CD4-positive, alpha-beta T cell treated with Interleukin-17A for 1 hour (primary cell): ENCODE results near the gene LCN12.

Source experiments
- DNase-seq: peaks from one replicate; pipeline ENCODE4 v3.0.0-alpha.2; 2020

The LCN12 gene

DNA sequence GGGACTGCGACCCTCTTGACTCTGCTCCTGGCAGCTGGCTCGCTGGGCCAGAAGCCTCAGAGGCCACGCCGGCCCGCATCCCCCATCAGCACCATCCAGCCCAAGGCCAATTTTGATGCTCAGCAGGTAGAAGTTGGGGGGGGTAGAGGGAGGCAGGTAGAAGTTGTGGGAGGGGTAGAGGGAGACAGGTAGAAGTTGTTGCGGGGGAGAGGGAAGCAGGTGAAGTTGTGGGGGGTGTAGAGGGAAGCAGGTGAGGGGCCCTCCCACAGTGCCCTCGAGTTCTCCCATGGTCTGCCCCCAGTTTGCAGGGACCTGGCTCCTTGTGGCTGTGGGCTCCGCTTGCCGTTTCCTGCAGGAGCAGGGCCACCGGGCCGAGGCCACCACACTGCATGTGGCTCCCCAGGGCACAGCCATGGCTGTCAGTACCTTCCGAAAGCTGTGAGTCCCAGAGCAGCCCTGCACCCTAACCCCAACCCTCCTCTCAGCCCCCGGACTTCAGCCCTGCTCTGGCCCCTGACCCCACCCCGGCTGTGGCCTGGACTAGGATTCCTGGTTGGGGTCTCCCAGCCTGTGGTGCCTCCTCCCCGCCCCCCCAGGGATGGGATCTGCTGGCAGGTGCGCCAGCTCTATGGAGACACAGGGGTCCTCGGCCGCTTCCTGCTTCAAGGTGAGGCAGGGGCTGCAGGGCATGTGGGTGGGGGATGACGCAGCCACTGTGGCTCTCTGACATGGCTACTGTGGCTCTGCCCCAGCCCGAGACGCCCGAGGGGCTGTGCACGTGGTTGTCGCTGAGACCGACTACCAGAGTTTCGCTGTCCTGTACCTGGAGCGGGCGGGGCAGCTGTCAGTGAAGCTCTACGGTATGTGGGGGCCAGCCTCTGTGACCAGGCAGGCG is 6.5 kb upstream of the LCN12 start:
- DNase-seq = no peak

DNA sequence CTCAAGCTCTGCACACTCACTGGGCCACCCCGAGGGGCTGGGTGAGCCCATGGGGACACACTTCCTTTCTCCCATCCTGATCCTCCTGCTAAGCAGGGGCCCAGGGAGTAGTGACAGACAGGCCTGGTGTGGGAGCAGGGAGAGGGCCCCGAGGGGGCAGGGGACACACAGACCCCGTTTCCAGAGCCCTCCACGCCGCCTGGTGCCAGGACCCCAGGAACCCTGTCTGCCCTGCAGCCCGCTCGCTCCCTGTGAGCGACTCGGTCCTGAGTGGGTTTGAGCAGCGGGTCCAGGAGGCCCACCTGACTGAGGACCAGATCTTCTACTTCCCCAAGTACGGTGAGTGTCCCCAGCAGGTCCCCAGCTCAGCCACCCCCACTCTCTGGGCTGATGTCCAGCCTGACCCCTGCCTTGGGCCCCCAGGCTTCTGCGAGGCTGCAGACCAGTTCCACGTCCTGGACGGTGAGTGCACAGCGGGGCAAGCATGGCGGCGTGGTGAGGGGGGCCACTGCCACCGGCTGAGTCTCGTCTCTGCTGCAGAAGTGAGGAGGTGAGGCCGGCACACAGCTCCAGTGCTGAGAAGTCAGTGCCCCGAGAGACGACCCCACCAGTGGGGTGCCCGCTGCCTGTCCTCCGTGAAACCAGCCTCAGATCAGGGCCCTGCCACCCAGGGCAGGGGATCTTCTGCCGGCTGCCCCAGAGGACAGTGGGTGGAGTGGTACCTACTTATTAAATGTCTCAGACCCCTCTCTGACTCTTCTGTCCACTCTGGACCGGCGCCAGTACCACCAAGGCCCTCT is 5.6 kb upstream of the LCN12 start:
- DNase-seq = no peak

DNA sequence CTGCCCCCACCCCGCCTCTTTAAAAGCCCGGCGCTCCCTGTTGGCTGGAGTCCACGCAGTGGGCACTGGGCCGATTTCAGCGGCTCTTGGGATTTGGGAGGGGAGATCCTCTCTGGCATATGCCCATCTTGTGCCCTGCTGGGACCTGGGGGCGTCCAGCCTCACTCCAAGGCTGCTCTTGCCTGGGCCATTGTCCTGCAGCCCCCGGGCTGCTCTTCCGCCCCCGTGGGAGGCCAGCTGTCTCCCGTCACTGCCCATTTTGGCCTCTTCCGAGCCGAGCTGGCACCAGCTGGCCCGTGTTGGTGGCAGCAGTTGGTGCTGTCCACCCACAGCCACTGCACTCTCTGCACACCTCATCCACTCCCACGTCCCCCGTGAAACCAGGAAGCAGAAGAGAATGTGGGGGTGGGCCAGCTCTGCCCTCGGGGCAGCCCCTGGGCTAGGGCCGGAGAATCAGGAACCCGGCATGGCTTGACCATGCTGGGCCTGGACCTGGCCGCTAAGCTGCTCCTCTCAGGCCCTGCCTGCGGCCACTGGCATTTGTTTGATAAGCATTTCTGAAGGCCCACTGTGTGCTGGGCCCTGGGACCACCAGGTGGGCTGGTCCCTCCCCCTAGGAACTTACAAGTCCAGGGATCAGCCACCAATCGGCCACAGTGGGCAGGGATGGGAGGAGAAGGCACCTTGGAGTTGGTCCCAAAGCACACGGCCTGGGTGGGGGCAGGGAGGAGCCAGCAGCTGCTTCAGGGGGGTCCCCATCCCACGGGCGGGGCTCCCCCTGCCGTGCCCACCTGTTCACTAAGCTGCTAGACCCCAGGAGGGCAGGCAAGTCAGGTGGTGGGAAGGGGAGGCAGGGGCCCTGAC is 4.8 kb upstream of the LCN12 start:
- no peak for DNase-seq

- DNase-seq = peak; percentile 12
These were observed 4.0 kb upstream of the LCN12 start for GRCh38 chr9:136947955-136948510.

- DNase-seq = no peak
These were observed 2.7 kb upstream of the LCN12 start for GRCh38 chr9:136949239-136949816.

DNA sequence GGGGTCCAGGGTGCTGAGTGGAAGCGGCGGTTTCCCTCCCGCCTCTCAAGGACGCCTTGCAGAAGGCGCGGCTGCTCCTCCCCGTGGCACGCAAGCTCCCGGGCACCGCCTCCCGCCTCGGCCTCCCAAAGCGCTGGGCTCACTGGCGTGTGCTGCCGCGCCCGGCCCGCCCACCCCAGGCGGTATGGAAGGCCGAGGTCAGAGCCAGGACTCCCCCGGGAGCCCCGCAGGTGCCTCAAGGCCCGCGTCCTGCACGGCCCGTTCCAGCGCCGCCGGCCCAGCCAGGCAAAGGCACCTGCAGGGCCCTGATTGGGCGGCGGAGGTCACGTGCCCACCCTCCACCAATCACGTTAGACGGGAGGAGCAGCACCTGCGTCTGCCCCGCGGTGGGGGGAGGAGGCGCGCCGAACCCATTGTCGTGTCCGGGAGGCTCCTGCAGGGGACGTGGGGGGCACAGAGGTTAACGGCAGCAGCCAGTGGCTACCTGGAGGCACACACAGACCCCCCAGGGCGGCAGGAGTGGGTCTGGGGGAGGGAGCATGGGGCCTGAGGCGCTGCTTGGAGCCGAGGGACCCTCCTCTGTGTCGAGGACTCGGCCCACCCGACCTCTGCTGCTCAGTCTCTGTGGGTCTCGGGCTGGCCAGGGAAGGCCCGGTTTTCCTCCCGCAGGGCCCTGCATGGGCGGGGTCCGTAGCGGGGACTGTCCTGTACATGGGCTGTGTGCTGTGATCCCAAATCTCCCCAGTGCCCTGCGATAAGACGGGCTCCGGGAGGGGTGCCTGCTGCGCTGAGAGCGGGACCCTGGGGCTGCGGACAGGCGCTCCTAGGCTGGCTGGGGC is 2.0 kb upstream of the LCN12 start:
- DNase-seq = peak; percentile 96

GRCh38 chr9:136950656-136951276 is 1.3 kb upstream of the LCN12 start:
- no peak for DNase-seq

GRCh38 chr9:136952321-136952850 is 313 bp downstream of the LCN12 start:
- no peak for DNase-seq

- no peak for DNase-seq
These were observed 1.1 kb downstream of the LCN12 start for GRCh38 chr9:136952876-136953770.

DNA sequence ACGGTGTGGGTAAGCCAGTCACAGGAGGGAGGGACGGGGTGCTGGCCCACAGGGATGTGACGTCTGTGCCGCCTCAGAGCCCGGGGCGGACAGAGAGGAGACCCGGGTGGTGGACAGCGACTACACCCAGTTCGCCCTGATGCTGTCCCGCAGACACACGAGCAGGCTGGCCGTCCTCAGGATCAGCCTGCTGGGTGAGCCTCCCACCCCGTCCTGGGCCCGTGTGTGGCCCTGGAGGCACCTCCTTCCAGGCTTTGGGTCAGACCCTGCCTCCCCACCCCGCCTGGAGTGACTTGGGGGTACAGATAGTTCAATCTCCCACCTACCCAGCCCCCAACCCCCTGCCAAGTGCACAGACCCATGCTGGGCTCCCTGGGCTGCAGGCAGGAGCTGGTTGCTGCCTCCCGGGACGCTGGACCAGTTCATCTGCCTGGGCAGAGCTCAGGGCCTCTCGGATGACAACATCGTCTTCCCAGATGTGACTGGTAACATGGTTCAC is 1.7 kb downstream of the LCN12 start:
- DNase-seq = no peak

GRCh38 chr9:136954270-136955083 is 2.4 kb downstream of the LCN12 start:
- no peak for DNase-seq

DNA sequence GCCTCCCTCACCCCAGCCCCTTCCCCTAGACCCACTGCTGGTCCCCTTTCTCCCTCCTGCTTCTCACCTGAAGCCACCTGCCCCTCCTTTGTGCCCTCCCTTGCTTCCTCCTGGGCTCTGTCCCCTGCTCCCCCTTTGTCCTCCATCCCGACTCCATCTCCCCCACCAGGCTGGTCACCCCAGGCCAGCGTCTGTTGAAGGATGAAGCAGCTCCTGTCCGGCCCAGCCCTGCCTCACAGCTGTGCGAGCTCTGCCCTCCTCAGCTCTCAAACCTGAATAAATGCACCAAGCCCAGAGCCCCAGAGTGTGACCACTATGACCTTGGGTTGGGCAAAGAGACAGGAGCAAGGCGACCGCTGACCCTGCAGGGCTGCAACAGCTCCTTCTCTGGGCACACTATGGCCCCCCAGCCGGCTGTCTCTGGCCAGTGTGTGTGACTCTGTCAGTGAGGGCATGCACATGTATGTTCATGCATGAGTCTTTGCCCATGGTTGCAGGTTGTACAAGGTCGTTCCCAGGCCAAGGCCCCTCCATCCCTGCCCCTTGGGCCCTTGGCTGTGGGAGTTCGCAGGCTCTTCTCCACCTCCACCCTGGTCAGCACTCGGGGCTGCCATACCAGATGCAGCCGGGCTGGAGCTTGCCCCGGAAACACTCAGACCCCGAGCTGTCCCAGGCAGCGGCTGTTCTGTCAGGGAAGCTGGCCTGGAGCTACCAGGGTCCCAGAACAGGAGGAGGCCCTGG is 3.3 kb downstream of the LCN12 start:
- DNase-seq = no peak

GRCh38 chr9:136955943-136956335 is 3.9 kb downstream of the LCN12 start:
- DNase-seq = no peak

- no peak for DNase-seq
These were observed 4.5 kb downstream of the LCN12 start for GRCh38 chr9:136956604-136957003.

- DNase-seq = no peak
These were observed 5.4 kb downstream of the LCN12 start for GRCh38 chr9:136957461-136957860.

DNA sequence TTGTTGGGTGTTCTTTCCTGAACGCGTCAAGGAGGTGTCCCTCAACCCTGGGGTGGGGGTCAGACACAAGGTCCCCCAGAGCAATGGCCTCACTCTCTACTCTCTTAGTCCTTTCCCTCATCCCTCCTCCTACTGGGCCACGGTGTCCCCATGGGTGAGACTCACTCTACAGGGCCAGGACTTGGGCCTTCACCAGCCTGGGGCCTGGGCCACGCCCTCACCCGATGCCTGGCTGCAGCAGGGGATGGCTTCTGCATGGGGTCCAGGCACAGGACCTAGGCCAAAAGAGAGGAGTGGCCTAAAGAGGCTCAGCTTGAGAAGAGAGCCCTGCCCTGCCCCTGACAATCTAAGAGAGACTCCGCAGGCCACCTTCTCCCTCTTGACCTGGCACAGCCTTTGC is 5.8 kb downstream of the LCN12 start:
- DNase-seq = no peak

DNA sequence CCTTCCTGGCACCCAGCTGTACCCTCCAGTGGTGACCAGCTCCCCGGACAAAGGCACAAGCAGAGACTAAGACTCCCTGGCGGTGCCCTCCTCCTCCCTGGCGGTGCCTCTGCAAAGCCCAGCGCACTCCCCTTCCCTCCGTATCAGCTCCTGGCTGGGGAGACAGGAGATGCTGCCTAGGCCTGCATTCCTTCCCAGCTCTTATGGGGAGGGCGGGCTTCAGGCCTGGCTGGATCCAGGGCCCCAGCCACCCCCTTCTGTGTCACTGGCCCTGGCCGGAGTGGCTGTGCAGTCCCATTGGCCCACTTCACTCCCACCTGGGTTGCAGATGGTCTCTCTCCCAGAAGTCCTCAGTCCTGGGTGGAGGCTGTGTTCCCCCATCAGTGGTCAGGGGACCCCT is 6.4 kb downstream of the LCN12 start:
- DNase-seq = no peak
